H9 (cell line): ENCODE measurements around the gene SCGB2A2. TPM values are rescaled to one million over a fixed set of nuclear protein-coding genes. Genes with fewer than 3 reads are reported as not detected.
A peak's percentile ranks its signal among the peaks of the same experiment; 100 is the strongest.

Experiments
- DNase-seq: peaks from one replicate; pipeline ENCODE4 v3.0.0-alpha.2; 2017
- H2AFZ ChIP-seq: one replicate; pipeline ENCODE4 v1.6.1; 2013; ENCODE audit warnings: mild to moderate bottlenecking, low read length, control low read depth, moderate library complexity
- H2AK5ac ChIP-seq: 2 replicates; pipeline ENCODE4 v1.6.1; 2013; ENCODE audit warnings: low read length, control low read depth, mixed read lengths; ENCODE audit not compliant: insufficient read length
- H2BK120ac ChIP-seq: one replicate; pipeline ENCODE4 v1.6.1; 2013; ENCODE audit warnings: low read depth, mild to moderate bottlenecking, low read length, control low read depth, inconsistent platforms; ENCODE audit not compliant: poor library complexity, severe bottlenecking
- H2BK12ac ChIP-seq: 2 replicates; pipeline ENCODE4 v1.6.1; 2013; ENCODE audit warnings: low read length, control low read depth, mixed read lengths, low read depth; ENCODE audit not compliant: insufficient read length
- H2BK15ac ChIP-seq: 2 replicates; pipeline ENCODE4 v1.6.1; 2013; ENCODE audit warnings: low read depth, low read length, control low read depth
- H2BK20ac ChIP-seq: one replicate; pipeline ENCODE4 v1.6.1; 2013; ENCODE audit warnings: low read depth, mild to moderate bottlenecking, low read length, control low read depth, inconsistent platforms; ENCODE audit not compliant: poor library complexity, severe bottlenecking
- H2BK5ac ChIP-seq: 2 replicates; pipeline ENCODE4 v1.6.1; 2013; ENCODE audit warnings: low read length, control low read depth, mixed read lengths; ENCODE audit not compliant: insufficient read length
- H3K14ac ChIP-seq: 2 replicates; pipeline ENCODE4 v1.6.1; 2013; ENCODE audit warnings: low read length, control low read depth; ENCODE audit not compliant: insufficient read depth
- H3K18ac ChIP-seq: 2 replicates; pipeline ENCODE4 v1.6.1; 2013; ENCODE audit warnings: low read depth, mild to moderate bottlenecking, mixed read lengths, low read length, control low read depth; ENCODE audit not compliant: insufficient read length
- H3K23ac ChIP-seq: 2 replicates; pipeline ENCODE4 v1.6.1; 2013; ENCODE audit warnings: low read length, control low read depth, mixed read lengths, low read depth; ENCODE audit not compliant: insufficient read length
- H3K23me2 ChIP-seq: 2 replicates; pipeline ENCODE4 v1.6.1; 2013; ENCODE audit warnings: low read depth, mild to moderate bottlenecking, mixed read lengths, low read length, control low read depth; ENCODE audit not compliant: insufficient read length, poor library complexity, severe bottlenecking
- H3K27ac ChIP-seq: 2 replicates; pipeline ENCODE4 v1.5.1; 2013; ENCODE audit warnings: low read length, control low read depth, mixed read lengths, low read depth; ENCODE audit not compliant: insufficient read length
- H3K27me3 ChIP-seq: 2 replicates; pipeline ENCODE4 v1.6.1; 2013; ENCODE audit warnings: low read length, control low read depth, inconsistent platforms; ENCODE audit not compliant: insufficient read depth
- H3K4ac ChIP-seq: 2 replicates; pipeline ENCODE4 v1.6.1; 2013; ENCODE audit warnings: low read depth, mild to moderate bottlenecking, control low read depth, inconsistent platforms, low read length, moderate library complexity
- H3K4me1 ChIP-seq: 2 replicates; pipeline ENCODE4 v1.6.1; 2013; ENCODE audit warnings: low read length, control low read depth, inconsistent platforms; ENCODE audit not compliant: insufficient read depth
- H3K4me2 ChIP-seq: 2 replicates; pipeline ENCODE4 v1.6.1; 2013; ENCODE audit warnings: low read length, control low read depth, mixed read lengths; ENCODE audit not compliant: insufficient read length, insufficient read depth
- H3K56ac ChIP-seq: 2 replicates; pipeline ENCODE4 v1.6.1; 2013; ENCODE audit warnings: low read depth, mild to moderate bottlenecking, mixed read lengths, low read length, control low read depth; ENCODE audit not compliant: insufficient read length
- H3K79me1 ChIP-seq: 2 replicates; pipeline ENCODE4 v1.6.1; 2013; ENCODE audit warnings: low read depth, mild to moderate bottlenecking, moderate library complexity, low read length, control low read depth, inconsistent platforms; ENCODE audit not compliant: insufficient read depth, poor library complexity, severe bottlenecking
- H3K79me2 ChIP-seq: 2 replicates; pipeline ENCODE4 v1.6.1; 2013; ENCODE audit warnings: low read length, control low read depth, inconsistent platforms; ENCODE audit not compliant: insufficient read depth
- H3K9ac ChIP-seq: 2 replicates; pipeline ENCODE4 v1.6.1; 2013; ENCODE audit warnings: low read length, control low read depth, mixed read lengths; ENCODE audit not compliant: insufficient read length; ENCODE audit errors: extremely low read depth
- H3K9me3 ChIP-seq: one replicate; pipeline ENCODE4 v1.6.1; 2013; ENCODE audit warnings: low read depth, low read length, inconsistent platforms; ENCODE audit not compliant: control insufficient read depth
- H3T11ph ChIP-seq: one replicate; pipeline ENCODE4 v1.6.1; 2013; ENCODE audit warnings: mild to moderate bottlenecking, low read length, control low read depth, inconsistent platforms
- H4K20me1 ChIP-seq: one replicate; pipeline ENCODE4 v1.6.1; 2013; ENCODE audit not compliant: control insufficient read depth, insufficient read length, insufficient read depth
- H4K5ac ChIP-seq: 2 replicates; pipeline ENCODE4 v1.6.1; 2013; ENCODE audit warnings: low read depth, mild to moderate bottlenecking, mixed read lengths, low read length, control low read depth; ENCODE audit not compliant: insufficient read length
- H4K8ac ChIP-seq: replicated peaks from 2 replicates; pipeline ENCODE4 v1.6.1; 2013; ENCODE audit warnings: low read length, control low read depth, mixed read lengths, low read depth; ENCODE audit not compliant: insufficient read length
- H4K91ac ChIP-seq: 2 replicates; pipeline ENCODE4 v1.6.1; 2013; ENCODE audit warnings: low read depth, mild to moderate bottlenecking, moderate library complexity, mixed read lengths, low read length, control low read depth; ENCODE audit not compliant: insufficient read length
- H3K27ac Mint-ChIP-seq, 3 experiments: 2 replicates in 2 of 3; 3 replicates in 1 of 3; pipeline ENCODE4 v1.8.0; 2020 to 2021; ENCODE audit warnings: mixed read lengths in 3 of 3, mild to moderate bottlenecking in 1 of 3, moderate library complexity in 1 of 3
- H3K27me3 Mint-ChIP-seq: 2 replicates; pipeline ENCODE4 v1.8.0; 2021; ENCODE audit warnings: low read depth, mild to moderate bottlenecking, moderate library complexity, mixed read lengths
- H3K36me3 Mint-ChIP-seq, 3 experiments: 2 replicates in 2 of 3; 3 replicates in 1 of 3; pipeline ENCODE4 v1.8.0; 2020 to 2021; ENCODE audit warnings: low read depth in 3 of 3, mixed read lengths in 3 of 3; ENCODE audit not compliant: insufficient read depth in 1 of 3
- H3K4me1 Mint-ChIP-seq, 2 experiments: 2 replicates each; pipeline ENCODE4 v1.8.0; 2020; ENCODE audit warnings: mixed read lengths in 2 of 2
- H3K4me3 Mint-ChIP-seq, 2 experiments: 2 replicates in 1 of 2; 3 replicates in 1 of 2; pipeline ENCODE4 v1.8.0; 2020 to 2021; ENCODE audit warnings: mild to moderate bottlenecking in 2 of 2, mixed read lengths in 2 of 2, moderate library complexity in 1 of 2
- H3K9me3 Mint-ChIP-seq, 2 experiments: 2 replicates in 1 of 2; 3 replicates in 1 of 2; pipeline ENCODE4 v1.8.0; 2020; ENCODE audit warnings: mild to moderate bottlenecking in 2 of 2, mixed read lengths in 2 of 2, moderate library complexity in 1 of 2
- CTCF ChIP-seq: fragments of 200-600 bp; sonication (generic); conservative IDR thresholded peaks from 3 replicates; pipeline ENCODE4 v1.8.0; 2021; ENCODE audit warnings: antibody characterized with exemption, mild to moderate bottlenecking
- WGBS: extraction: QIAGEN DNeasy Blood & Tissue Kit; methylation state at CpG from one replicate; pipeline ENCODE4 v1.1.7; 2013; ENCODE audit warnings: missing lambda C conversion rate, low lambda C conversion rate, mixed read lengths; ENCODE audit not compliant: insufficient read length; ENCODE audit errors: extremely low coverage; 5-methylcytosine and 5-hydroxymethylcytosine counted together
- total RNA-seq: library from RNA; stranded (reverse); gene quantifications from 2 replicates; pipeline ENCODE4 v1.2.1, GENCODE V29; 2021

Gene SCGB2A2
- total RNA-seq, 1 experiment from 2014 or later: not detected

GRCh38 chr11:62295504-62295903 lies 25.5 kb downstream of the SCGB2A2 start:
- Histone ChIP-seq H4K20me1 (no peaks in the 10 kb centered on the region), H3K27ac (no peak overlapping the region), H4K5ac (no peak overlapping the region), H2BK20ac (no peak overlapping the region), H3K23ac (no peak overlapping the region), H3K14ac (no peak overlapping the region; the same call in 1 of the 2 replicates), H3K23me2 (no peaks in the 10 kb centered on the region), H2AFZ (no peak overlapping the region), H4K8ac (no peak overlapping the region), H2AK5ac (no peak overlapping the region), H3K18ac (no peak overlapping the region), H2BK15ac (no peak overlapping the region), H3K79me2 (no peaks in the 10 kb centered on the region), H3T11ph (no peak overlapping the region), H3K4me1 (no peaks in the 10 kb centered on the region), H2BK5ac (no peak overlapping the region), H3K4ac (no peak overlapping the region), H2BK12ac (no peak overlapping the region), H3K9ac (no peak overlapping the region), H2BK120ac (no peak overlapping the region), H3K56ac (no peak overlapping the region), H4K91ac (no peak overlapping the region), H3K9me3 (no peaks in the 10 kb centered on the region), H3K4me2 (no peak overlapping the region), H3K27me3 (no peaks in the 10 kb centered on the region), H3K79me1 (no peaks in the 10 kb centered on the region)
- Mint-ChIP-seq H3K27ac (no peak overlapping the region; a peak in 1 of 7 replicates), H3K36me3 (no peaks in the 10 kb centered on the region), H3K9me3 (peaks cover 0 to 2% of the 10 kb centered on the region in 2 experiments; a peak in 2 of 5 replicates), H3K4me1 (no peaks in the 10 kb centered on the region), H3K27me3 (peaks cover 22% of the 10 kb centered on the region), H3K4me3 (no peak overlapping the region)
- WGBS: no CpG with 5 or more reads among the region's 2 CpGs
- TF ChIP-seq CTCF: no peak
- DNase-seq: peak; percentile 51
